Esophagus squamous epithelium (tissue), 4 donors: ENCODE results near the gene GCNT1.

Experiments
- CTCF ChIP-seq, 6 experiments: fragments of 450-650 bp in 4 of 6; fragments of 200-600 bp in 2 of 6; sonication (generic) in 2 of 6; IDR thresholded peaks; one replicate each; pipeline ENCODE4 v1.5.1; 2016 to 2019; ENCODE audit warnings: antibody characterized with exemption in 6 of 6, mild to moderate bottlenecking in 4 of 6, moderate library complexity in 4 of 6
- POLR2A ChIP-seq, 4 donors: fragments of 450-650 bp; IDR thresholded peaks; one replicate each; pipeline ENCODE4 v1.6.1; 2017; ENCODE audit warnings: antibody characterized with exemption in 4 of 4, mild to moderate bottlenecking in 4 of 4, moderate library complexity in 3 of 4

DNA sequence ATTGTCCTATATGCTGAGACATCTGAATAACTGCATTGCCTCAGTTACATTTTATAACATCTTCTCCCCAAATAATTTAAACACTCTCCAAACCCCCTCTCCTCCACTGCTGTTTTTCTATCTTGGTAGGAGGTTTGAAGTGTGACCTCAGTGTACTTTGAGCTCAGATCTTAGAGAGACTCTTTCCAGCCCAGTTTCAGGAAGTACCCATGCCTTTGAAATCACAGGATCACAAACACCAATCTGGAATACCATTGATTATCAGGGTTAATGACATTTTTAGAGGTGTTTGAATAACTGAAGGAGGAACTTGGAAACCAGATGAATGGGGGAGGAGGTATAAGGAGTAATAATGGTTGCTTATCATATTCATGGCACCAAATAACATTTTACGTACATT lies 93.2 kb downstream of the GCNT1 start:
- TF ChIP-seq CTCF (IDR thresholded peaks at IDR 0.05) (no peak), POLR2A (IDR thresholded peaks at IDR 0.05) (no peak)
